Stomach smooth muscle (tissue), 2 donors: Measurements from ENCODE around the gene GYG2.
"Not testable (repeated sequence)": the region's sequence is repeated elsewhere in the genome, so short reads cannot be mapped to it uniquely, and the experiment has no call there.

Source experiments
- H3K27ac ChIP-seq: one replicate; pipeline ENCODE4 v1.7.0; 2013; ENCODE audit warnings: mild to moderate bottlenecking, low read length, inconsistent platforms
- H3K27me3 ChIP-seq, 2 donors: one replicate each; pipeline ENCODE4 v1.7.0; 2013; ENCODE audit warnings: low read length in 2 of 2; ENCODE audit not compliant: insufficient read depth in 2 of 2, control insufficient read depth in 1 of 2
- H3K36me3 ChIP-seq, 2 donors: one replicate each; pipeline ENCODE4 v1.7.0; 2013; ENCODE audit warnings: low read length in 2 of 2; ENCODE audit not compliant: control insufficient read depth in 2 of 2, insufficient read depth in 2 of 2
- H3K4me1 ChIP-seq: one replicate; pipeline ENCODE4 v1.7.0; 2013; ENCODE audit warnings: low read length; ENCODE audit not compliant: control insufficient read depth, insufficient read depth
- H3K4me3 ChIP-seq, 2 donors: one replicate each; pipeline ENCODE4 v1.7.0; 2013; ENCODE audit warnings: low read length in 2 of 2
- H3K9ac ChIP-seq, 2 donors: one replicate each; pipeline ENCODE4 v1.7.0; 2013; ENCODE audit warnings: low read length in 2 of 2, mild to moderate bottlenecking in 1 of 2
- H3K9me3 ChIP-seq, 2 donors: one replicate each; pipeline ENCODE4 v1.7.0; 2013; ENCODE audit warnings: low read length in 2 of 2; ENCODE audit not compliant: control insufficient read depth in 2 of 2
- donor health status: healthy.
- donor health status: Pancreatic carcinoma.

Gene GYG2

GRCh38 chrX:2903366-2903765, 74.6 kb downstream of the GYG2 start:
- H3K27ac ChIP-seq, result no peak overlapping the region
- peaks cover 0 to 2% of the 10 kb centered on the region in 2 donors for H3K36me3 ChIP-seq
- no peak overlapping the region for H3K9ac ChIP-seq
- peaks cover 0 to 2% of the 10 kb centered on the region in 2 donors for H3K27me3 ChIP-seq
- H3K4me1 ChIP-seq, result no peaks in the 10 kb centered on the region
- no peak overlapping the region for H3K4me3 ChIP-seq
- peaks cover 0 to 18% of the 10 kb centered on the region in 2 donors for H3K9me3 ChIP-seq

DNA sequence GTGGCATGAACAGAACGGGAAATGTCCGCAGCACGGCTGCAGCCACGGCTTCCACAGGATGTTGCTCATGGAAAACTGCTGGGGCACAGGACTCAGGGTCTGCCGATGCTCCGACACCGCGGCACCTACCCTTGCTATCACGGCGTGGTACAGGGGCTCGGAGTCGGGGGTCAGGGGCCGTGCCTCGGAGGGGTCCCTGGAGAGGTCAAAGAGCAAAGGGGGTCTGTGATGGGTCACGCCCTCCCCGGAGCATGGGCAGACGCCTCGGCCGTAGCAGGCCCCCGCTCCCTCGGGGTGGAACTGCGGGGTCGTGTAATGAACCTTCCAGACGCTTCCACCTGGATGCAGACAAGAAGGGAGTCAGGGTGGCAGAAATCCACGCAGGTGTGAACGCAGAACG, 78.6 kb downstream of the GYG2 start:
- H3K36me3 ChIP-seq, result peaks cover 0 to 2% of the 10 kb centered on the region in 2 donors
- H3K4me1 ChIP-seq, result no peaks in the 10 kb centered on the region
- H3K9me3 ChIP-seq, result peaks cover 0 to 18% of the 10 kb centered on the region in 2 donors
- H3K27ac ChIP-seq, result no peak overlapping the region
- no peak overlapping the region for H3K9ac ChIP-seq
- H3K27me3 ChIP-seq, result no peaks in the 10 kb centered on the region
- no peak overlapping the region for H3K4me3 ChIP-seq

GRCh38 chrX:2908125-2908685, 79.5 kb downstream of the GYG2 start:
- H3K36me3 ChIP-seq, result peaks cover 0 to 2% of the 10 kb centered on the region in 2 donors
- no peaks in the 10 kb centered on the region for H3K27me3 ChIP-seq
- H3K4me3 ChIP-seq, result no peak overlapping the region
- peaks cover 0 to 17% of the 10 kb centered on the region in 2 donors for H3K9me3 ChIP-seq
- H3K9ac ChIP-seq, result no peak overlapping the region
- H3K27ac ChIP-seq, result no peak overlapping the region
- no peaks in the 10 kb centered on the region for H3K4me1 ChIP-seq

DNA sequence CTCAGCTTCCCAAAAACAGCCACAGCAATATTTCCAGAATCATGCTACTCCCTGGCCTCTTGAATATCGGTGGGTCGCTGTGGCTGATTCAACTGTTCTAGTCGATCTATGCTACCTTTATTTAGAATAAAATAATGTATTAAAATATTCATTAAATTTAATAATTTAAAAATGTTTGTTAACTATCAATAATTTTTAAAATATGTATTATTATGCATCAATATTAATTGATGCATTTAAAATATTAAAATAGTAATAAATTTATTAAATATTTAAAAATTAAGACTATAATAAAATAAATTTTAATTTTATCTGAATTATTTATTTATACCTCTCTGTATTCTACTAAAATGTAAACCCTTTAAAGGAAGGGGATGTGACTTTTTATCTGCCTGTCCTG, 81.4 kb downstream of the GYG2 start:
- H3K27ac ChIP-seq, result no peak overlapping the region

GRCh38 chrX:2913118-2913517, 84.4 kb downstream of the GYG2 start:
- Histone ChIP-seq H3K9me3 (no peaks in the 10 kb centered on the region), H3K27ac (no peak overlapping the region), H3K27me3 (no peaks in the 10 kb centered on the region), H3K4me1 (no peaks in the 10 kb centered on the region), H3K9ac (no peak overlapping the region), H3K36me3 (no peaks in the 10 kb centered on the region), H3K4me3 (no peak overlapping the region)

More for the DNA sequence above, 81.4 kb downstream of the GYG2 start:
- H3K9me3 ChIP-seq, result peaks cover 0 to 3% of the 10 kb centered on the region in 2 donors
- no peaks in the 10 kb centered on the region for H3K4me1 ChIP-seq
- H3K36me3 ChIP-seq, result peaks cover 0 to 2% of the 10 kb centered on the region in 2 donors
- H3K27me3 ChIP-seq, result no peaks in the 10 kb centered on the region
- no peak overlapping the region for H3K4me3 ChIP-seq
- no peak overlapping the region for H3K9ac ChIP-seq

GRCh38 chrX:2917767-2918166, 89.0 kb downstream of the GYG2 start:
- H3K27me3 ChIP-seq, result no peaks in the 10 kb centered on the region

GRCh38 chrX:2921193-2921592, 92.5 kb downstream of the GYG2 start:
- no peaks in the 10 kb centered on the region for H3K27me3 ChIP-seq
- no peaks in the 10 kb centered on the region for H3K9me3 ChIP-seq
- H3K36me3 ChIP-seq, result peaks cover 0 to 14% of the 10 kb centered on the region in 2 donors
- H3K4me3 ChIP-seq, result no peak overlapping the region
- H3K9ac ChIP-seq, result no peak overlapping the region
- no peaks in the 10 kb centered on the region for H3K4me1 ChIP-seq
- H3K27ac ChIP-seq, result no peak overlapping the region

More at GRCh38 chrX:2917767-2918166, 89.0 kb downstream of the GYG2 start:
- no peak overlapping the region for H3K27ac ChIP-seq
- no peak overlapping the region for H3K4me3 ChIP-seq
- no peaks in the 10 kb centered on the region for H3K4me1 ChIP-seq
- peaks cover 0 to 14% of the 10 kb centered on the region in 2 donors for H3K36me3 ChIP-seq
- no peak overlapping the region for H3K9ac ChIP-seq
- no peaks in the 10 kb centered on the region for H3K9me3 ChIP-seq

- H3K9me3 ChIP-seq, result no peaks in the 10 kb centered on the region
- H3K9ac ChIP-seq, result no peak overlapping the region
- peaks cover 0 to 14% of the 10 kb centered on the region in 2 donors for H3K36me3 ChIP-seq
- no peaks in the 10 kb centered on the region for H3K4me1 ChIP-seq
- H3K27me3 ChIP-seq, result no peaks in the 10 kb centered on the region
- no peak overlapping the region for H3K4me3 ChIP-seq
- H3K27ac ChIP-seq, result no peak overlapping the region
Measured at GRCh38 chrX:2921750-2922149, 93.0 kb downstream of the GYG2 start.

DNA sequence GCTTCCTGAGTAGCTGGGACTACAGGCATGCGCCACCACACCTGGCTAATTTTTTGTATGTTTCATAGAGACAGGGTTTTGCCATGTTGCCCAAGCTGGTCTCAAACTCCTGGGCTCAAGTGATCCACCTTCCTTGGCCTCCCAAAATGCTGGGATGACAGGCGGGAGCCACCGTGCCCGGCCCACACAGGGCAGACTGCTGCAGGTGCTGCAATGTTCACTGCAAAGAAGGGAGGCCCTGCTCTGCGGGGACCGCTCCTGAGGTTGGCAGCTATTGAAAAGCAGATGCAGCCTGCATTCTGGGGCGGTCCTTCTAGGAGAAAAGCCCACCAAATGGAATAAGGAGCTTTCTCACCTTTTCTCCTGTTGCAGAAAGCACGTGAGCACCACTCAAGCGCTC, 95.4 kb downstream of the GYG2 start:
- H3K27ac ChIP-seq, result no peak overlapping the region
- H3K36me3 ChIP-seq, result peaks cover 0 to 14% of the 10 kb centered on the region in 2 donors
- no peaks in the 10 kb centered on the region for H3K27me3 ChIP-seq
- no peaks in the 10 kb centered on the region for H3K4me1 ChIP-seq
- H3K9me3 ChIP-seq, result no peaks in the 10 kb centered on the region
- H3K9ac ChIP-seq, result no peak overlapping the region
- H3K4me3 ChIP-seq, result no peak overlapping the region

DNA sequence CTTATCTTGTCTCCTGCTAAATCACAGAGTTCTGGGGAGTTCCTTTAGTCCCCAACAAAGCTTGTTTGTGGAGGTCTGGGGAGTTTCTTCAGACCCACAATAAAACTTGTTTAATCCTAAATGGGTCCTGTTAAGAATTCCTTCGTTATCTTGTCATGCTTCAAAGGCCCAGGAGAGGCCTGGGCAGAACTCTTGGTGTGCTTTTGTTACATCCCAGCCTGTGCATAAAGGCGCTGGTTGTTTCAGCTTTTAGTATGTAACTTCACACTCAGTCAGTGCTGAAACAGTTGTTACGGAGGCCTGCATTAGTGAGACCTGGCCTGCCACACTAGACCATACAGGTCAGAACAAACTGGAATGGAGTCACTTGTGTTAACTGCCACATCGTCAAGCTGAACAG, 97.5 kb downstream of the GYG2 start:
- not testable (repeated sequence) for H3K9me3 ChIP-seq, H3K27me3 ChIP-seq, H3K4me3 ChIP-seq

GRCh38 chrX:2926664-2927275, 98.0 kb downstream of the GYG2 start:
- peaks cover 2 to 4% of the 10 kb centered on the region in 2 donors for H3K9me3 ChIP-seq
- no peaks in the 10 kb centered on the region for H3K4me1 ChIP-seq
- H3K9ac ChIP-seq, result no peak overlapping the region
- H3K4me3 ChIP-seq, result no peak overlapping the region
- no peak overlapping the region for H3K27ac ChIP-seq
- H3K27me3 ChIP-seq, result peaks cover 0 to 2% of the 10 kb centered on the region in 2 donors
- H3K36me3 ChIP-seq, result peaks cover 0 to 4% of the 10 kb centered on the region in 2 donors

More for the DNA sequence above, 97.5 kb downstream of the GYG2 start:
- not testable (repeated sequence) for H3K27ac ChIP-seq, H3K4me1 ChIP-seq, H3K36me3 ChIP-seq, H3K9ac ChIP-seq
